H9 (cell line): ENCODE data around the gene PA2G4. TPM values are rescaled to one million over a fixed set of nuclear protein-coding genes. Genes with fewer than 3 reads are reported as not detected.
A peak's percentile ranks its signal among the peaks of the same experiment; 100 is the strongest.

Experiments
- DNase-seq: peaks from one replicate; pipeline ENCODE4 v3.0.0-alpha.2; 2017
- H2AFZ ChIP-seq: one replicate; pipeline ENCODE4 v1.6.1; 2013; ENCODE audit warnings: mild to moderate bottlenecking, low read length, control low read depth, moderate library complexity
- H2AK5ac ChIP-seq: 2 replicates; pipeline ENCODE4 v1.6.1; 2013; ENCODE audit warnings: low read length, control low read depth, mixed read lengths; ENCODE audit not compliant: insufficient read length
- H2BK120ac ChIP-seq: one replicate; pipeline ENCODE4 v1.6.1; 2013; ENCODE audit warnings: low read depth, mild to moderate bottlenecking, low read length, control low read depth, inconsistent platforms; ENCODE audit not compliant: poor library complexity, severe bottlenecking
- H2BK12ac ChIP-seq: 2 replicates; pipeline ENCODE4 v1.6.1; 2013; ENCODE audit warnings: low read length, control low read depth, mixed read lengths, low read depth; ENCODE audit not compliant: insufficient read length
- H2BK15ac ChIP-seq: 2 replicates; pipeline ENCODE4 v1.6.1; 2013; ENCODE audit warnings: low read depth, low read length, control low read depth
- H2BK20ac ChIP-seq: one replicate; pipeline ENCODE4 v1.6.1; 2013; ENCODE audit warnings: low read depth, mild to moderate bottlenecking, low read length, control low read depth, inconsistent platforms; ENCODE audit not compliant: poor library complexity, severe bottlenecking
- H2BK5ac ChIP-seq: 2 replicates; pipeline ENCODE4 v1.6.1; 2013; ENCODE audit warnings: low read length, control low read depth, mixed read lengths; ENCODE audit not compliant: insufficient read length
- H3K14ac ChIP-seq: 2 replicates; pipeline ENCODE4 v1.6.1; 2013; ENCODE audit warnings: low read length, control low read depth; ENCODE audit not compliant: insufficient read depth
- H3K18ac ChIP-seq: 2 replicates; pipeline ENCODE4 v1.6.1; 2013; ENCODE audit warnings: low read depth, mild to moderate bottlenecking, mixed read lengths, low read length, control low read depth; ENCODE audit not compliant: insufficient read length
- H3K23ac ChIP-seq: 2 replicates; pipeline ENCODE4 v1.6.1; 2013; ENCODE audit warnings: low read length, control low read depth, mixed read lengths, low read depth; ENCODE audit not compliant: insufficient read length
- H3K23me2 ChIP-seq: 2 replicates; pipeline ENCODE4 v1.6.1; 2013; ENCODE audit warnings: low read depth, mild to moderate bottlenecking, mixed read lengths, low read length, control low read depth; ENCODE audit not compliant: insufficient read length, poor library complexity, severe bottlenecking
- H3K27ac ChIP-seq: 2 replicates; pipeline ENCODE4 v1.5.1; 2013; ENCODE audit warnings: low read length, control low read depth, mixed read lengths, low read depth; ENCODE audit not compliant: insufficient read length
- H3K27me3 ChIP-seq: 2 replicates; pipeline ENCODE4 v1.6.1; 2013; ENCODE audit warnings: low read length, control low read depth, inconsistent platforms; ENCODE audit not compliant: insufficient read depth
- H3K4ac ChIP-seq: 2 replicates; pipeline ENCODE4 v1.6.1; 2013; ENCODE audit warnings: low read depth, mild to moderate bottlenecking, control low read depth, inconsistent platforms, low read length, moderate library complexity
- H3K4me1 ChIP-seq: 2 replicates; pipeline ENCODE4 v1.6.1; 2013; ENCODE audit warnings: low read length, control low read depth, inconsistent platforms; ENCODE audit not compliant: insufficient read depth
- H3K4me2 ChIP-seq: 2 replicates; pipeline ENCODE4 v1.6.1; 2013; ENCODE audit warnings: low read length, control low read depth, mixed read lengths; ENCODE audit not compliant: insufficient read length, insufficient read depth
- H3K56ac ChIP-seq: 2 replicates; pipeline ENCODE4 v1.6.1; 2013; ENCODE audit warnings: low read depth, mild to moderate bottlenecking, mixed read lengths, low read length, control low read depth; ENCODE audit not compliant: insufficient read length
- H3K79me1 ChIP-seq: 2 replicates; pipeline ENCODE4 v1.6.1; 2013; ENCODE audit warnings: low read depth, mild to moderate bottlenecking, moderate library complexity, low read length, control low read depth, inconsistent platforms; ENCODE audit not compliant: insufficient read depth, poor library complexity, severe bottlenecking
- H3K79me2 ChIP-seq: 2 replicates; pipeline ENCODE4 v1.6.1; 2013; ENCODE audit warnings: low read length, control low read depth, inconsistent platforms; ENCODE audit not compliant: insufficient read depth
- H3K9ac ChIP-seq: 2 replicates; pipeline ENCODE4 v1.6.1; 2013; ENCODE audit warnings: low read length, control low read depth, mixed read lengths; ENCODE audit not compliant: insufficient read length; ENCODE audit errors: extremely low read depth
- H3K9me3 ChIP-seq: one replicate; pipeline ENCODE4 v1.6.1; 2013; ENCODE audit warnings: low read depth, low read length, inconsistent platforms; ENCODE audit not compliant: control insufficient read depth
- H3T11ph ChIP-seq: one replicate; pipeline ENCODE4 v1.6.1; 2013; ENCODE audit warnings: mild to moderate bottlenecking, low read length, control low read depth, inconsistent platforms
- H4K20me1 ChIP-seq: one replicate; pipeline ENCODE4 v1.6.1; 2013; ENCODE audit not compliant: control insufficient read depth, insufficient read length, insufficient read depth
- H4K5ac ChIP-seq: 2 replicates; pipeline ENCODE4 v1.6.1; 2013; ENCODE audit warnings: low read depth, mild to moderate bottlenecking, mixed read lengths, low read length, control low read depth; ENCODE audit not compliant: insufficient read length
- H4K8ac ChIP-seq: replicated peaks from 2 replicates; pipeline ENCODE4 v1.6.1; 2013; ENCODE audit warnings: low read length, control low read depth, mixed read lengths, low read depth; ENCODE audit not compliant: insufficient read length
- H4K91ac ChIP-seq: 2 replicates; pipeline ENCODE4 v1.6.1; 2013; ENCODE audit warnings: low read depth, mild to moderate bottlenecking, moderate library complexity, mixed read lengths, low read length, control low read depth; ENCODE audit not compliant: insufficient read length
- H3K27ac Mint-ChIP-seq, 3 experiments: 2 replicates in 2 of 3; 3 replicates in 1 of 3; pipeline ENCODE4 v1.8.0; 2020 to 2021; ENCODE audit warnings: mixed read lengths in 3 of 3, mild to moderate bottlenecking in 1 of 3, moderate library complexity in 1 of 3
- H3K27me3 Mint-ChIP-seq: 2 replicates; pipeline ENCODE4 v1.8.0; 2021; ENCODE audit warnings: low read depth, mild to moderate bottlenecking, moderate library complexity, mixed read lengths
- H3K36me3 Mint-ChIP-seq, 3 experiments: 2 replicates in 2 of 3; 3 replicates in 1 of 3; pipeline ENCODE4 v1.8.0; 2020 to 2021; ENCODE audit warnings: low read depth in 3 of 3, mixed read lengths in 3 of 3; ENCODE audit not compliant: insufficient read depth in 1 of 3
- H3K4me1 Mint-ChIP-seq, 2 experiments: 2 replicates each; pipeline ENCODE4 v1.8.0; 2020; ENCODE audit warnings: mixed read lengths in 2 of 2
- H3K4me3 Mint-ChIP-seq, 2 experiments: 2 replicates in 1 of 2; 3 replicates in 1 of 2; pipeline ENCODE4 v1.8.0; 2020 to 2021; ENCODE audit warnings: mild to moderate bottlenecking in 2 of 2, mixed read lengths in 2 of 2, moderate library complexity in 1 of 2
- H3K9me3 Mint-ChIP-seq, 2 experiments: 2 replicates in 1 of 2; 3 replicates in 1 of 2; pipeline ENCODE4 v1.8.0; 2020; ENCODE audit warnings: mild to moderate bottlenecking in 2 of 2, mixed read lengths in 2 of 2, moderate library complexity in 1 of 2
- CTCF ChIP-seq: fragments of 200-600 bp; sonication (generic); conservative IDR thresholded peaks from 3 replicates; pipeline ENCODE4 v1.8.0; 2021; ENCODE audit warnings: antibody characterized with exemption, mild to moderate bottlenecking
- WGBS: extraction: QIAGEN DNeasy Blood & Tissue Kit; methylation state at CpG from one replicate; pipeline ENCODE4 v1.1.7; 2013; ENCODE audit warnings: missing lambda C conversion rate, low lambda C conversion rate, mixed read lengths; ENCODE audit not compliant: insufficient read length; ENCODE audit errors: extremely low coverage; 5-methylcytosine and 5-hydroxymethylcytosine counted together
- total RNA-seq: library from RNA; stranded (reverse); gene quantifications from 2 replicates; pipeline ENCODE4 v1.2.1, GENCODE V29; 2021

PA2G4 gene
- total RNA-seq, 1 experiment from 2014 or later: 248 TPM

- no peak overlapping the region for H4K91ac ChIP-seq
- peak; percentile 66 for DNase-seq
- no peak overlapping the region for H2BK20ac ChIP-seq
- no peak overlapping the region for H4K5ac ChIP-seq
- TF ChIP-seq CTCF: no peak
- no peak overlapping the region for H3K4me2 ChIP-seq
- H2BK15ac ChIP-seq: no peak overlapping the region
- no peak overlapping the region for H2AFZ ChIP-seq
- no peak overlapping the region for H2BK12ac ChIP-seq
- H4K8ac ChIP-seq: no peak overlapping the region
- no peak overlapping the region for H3T11ph ChIP-seq
- no peak overlapping the region for H3K56ac ChIP-seq
- H3K9ac ChIP-seq: no peak overlapping the region
- H3K9me3 Mint-ChIP-seq: peaks cover 0 to 4% of the 10 kb centered on the region in 2 experiments; a peak in 3 of 5 replicates
- H3K27me3 Mint-ChIP-seq: peaks cover 11% of the 10 kb centered on the region
- H3K23ac ChIP-seq: no peak overlapping the region
- H3K4me3 Mint-ChIP-seq: no peak overlapping the region; a peak in 1 of 5 replicates
- no peak overlapping the region for H2BK120ac ChIP-seq
- H3K14ac ChIP-seq: no peak overlapping the region
- peaks cover 9% of the 10 kb centered on the region for H3K23me2 ChIP-seq
- H2AK5ac ChIP-seq: no peak overlapping the region
- no peaks in the 10 kb centered on the region for H3K27me3 ChIP-seq
- H3K27ac Mint-ChIP-seq: peak overlapping the region; percentile 28 to 93 (median 85); a peak in 5 of 7 replicates
- peaks cover 64 to 88% (median 86%) of the 10 kb centered on the region in 3 experiments for H3K36me3 Mint-ChIP-seq
- H3K18ac ChIP-seq: no peak overlapping the region
- no peaks in the 10 kb centered on the region for H4K20me1 ChIP-seq
- no peak overlapping the region for H2BK5ac ChIP-seq
- peaks cover 5% of the 10 kb centered on the region; the same call in 1 of the 2 replicates for H3K4me1 ChIP-seq
- no peak overlapping the region for H3K4ac ChIP-seq
- H3K79me2 ChIP-seq: peaks cover 3% of the 10 kb centered on the region; the same call in 1 of the 2 replicates
- WGBS: no CpG with 5 or more reads among the region's 11 CpGs
- peaks cover 42 to 53% of the 10 kb centered on the region in 2 experiments for H3K4me1 Mint-ChIP-seq
- H3K27ac ChIP-seq: no peak overlapping the region
- H3K9me3 ChIP-seq: no peaks in the 10 kb centered on the region
- H3K79me1 ChIP-seq: peaks cover 2% of the 10 kb centered on the region
These were observed 58.3 kb downstream of the PA2G4 start for GRCh38 chr12:56162468-56163290.

Other genes starting within 250 kb of the PA2G4 start
- gene PYM1, start 176.7 kb upstream of the PA2G4 start, total RNA-seq: 58.1 and 58.9 TPM in 2 replicates
- gene DGKA, start 173.4 kb upstream of the PA2G4 start, total RNA-seq: 24.1 and 25.9 TPM in 2 replicates
- gene PMEL, start 138.5 kb upstream of the PA2G4 start, total RNA-seq: 71.0 and 72.6 TPM in 2 replicates
- 53.1 and 60.8 TPM in 2 replicates for gene CDK2, start 137.7 kb upstream of the PA2G4 start, total RNA-seq
- 48.4 and 50.6 TPM in 2 replicates for gene RAB5B, start 130.5 kb upstream of the PA2G4 start, total RNA-seq
- 21.0 and 21.5 TPM in 2 replicates for gene SUOX, start 107.3 kb upstream of the PA2G4 start, total RNA-seq
- 13.0 and 13.9 TPM in 2 replicates for gene IKZF4, start 83.5 kb upstream of the PA2G4 start, total RNA-seq
- gene RPS26, start 62.6 kb upstream of the PA2G4 start, total RNA-seq: 51.9 and 53.5 TPM in 2 replicates
- gene ERBB3, start 24.4 kb upstream of the PA2G4 start, total RNA-seq: 51.2 and 56.5 TPM in 2 replicates
- gene RPL41, start 12.1 kb downstream of the PA2G4 start, total RNA-seq: 4,637 and 4,685 TPM in 2 replicates
- gene ZC3H10, start 13.7 kb downstream of the PA2G4 start, total RNA-seq: 8.9 and 9.4 TPM in 2 replicates
- 111 and 112 TPM in 2 replicates for gene ESYT1, start 23.7 kb downstream of the PA2G4 start, total RNA-seq
- 165 and 168 TPM in 2 replicates for gene MYL6B, start 48.0 kb downstream of the PA2G4 start, total RNA-seq
- gene MYL6, start 53.8 kb downstream of the PA2G4 start, total RNA-seq: 1,181 and 1,197 TPM in 2 replicates
- gene SMARCC2, start 84.9 kb downstream of the PA2G4 start, total RNA-seq: 85.0 and 86.9 TPM in 2 replicates
- 60.8 and 64.8 TPM in 2 replicates for gene RNF41, start 117.4 kb downstream of the PA2G4 start, total RNA-seq
- 48.7 and 49.0 TPM in 2 replicates for gene NABP2, start 119.8 kb downstream of the PA2G4 start, total RNA-seq
- gene SLC39A5, start 125.5 kb downstream of the PA2G4 start, total RNA-seq: 0.15 TPM in 1 of 2 replicates, not detected in the other
- 33.4 and 34.6 TPM in 2 replicates for gene ANKRD52, start 153.8 kb downstream of the PA2G4 start, total RNA-seq
- gene COQ10A, start 162.4 kb downstream of the PA2G4 start, total RNA-seq: 24.8 and 26.1 TPM in 2 replicates
- gene CS, start 195.8 kb downstream of the PA2G4 start, total RNA-seq: 250 and 253 TPM in 2 replicates
- gene CNPY2, start 211.4 kb downstream of the PA2G4 start, total RNA-seq: 203 and 221 TPM in 2 replicates
- 35.4 and 40.8 TPM in 2 replicates for gene PAN2, start 229.4 kb downstream of the PA2G4 start, total RNA-seq
- gene IL23A, start 234.3 kb downstream of the PA2G4 start, total RNA-seq: 1.5 and 2.0 TPM in 2 replicates